HG02840 (cell line): ENCODE results near the gene AFAP1L2.

Experiments
- ATAC-seq: cut with Tn5 transposase; IDR thresholded peaks from one replicate; pipeline ENCODE4 v1.9.1; 2021; ENCODE audit warnings: mild to moderate bottlenecking, moderate library complexity, moderate number of reproducible peaks; ENCODE audit not compliant: unreplicated experiment, low FRiP score

The AFAP1L2 gene

DNA sequence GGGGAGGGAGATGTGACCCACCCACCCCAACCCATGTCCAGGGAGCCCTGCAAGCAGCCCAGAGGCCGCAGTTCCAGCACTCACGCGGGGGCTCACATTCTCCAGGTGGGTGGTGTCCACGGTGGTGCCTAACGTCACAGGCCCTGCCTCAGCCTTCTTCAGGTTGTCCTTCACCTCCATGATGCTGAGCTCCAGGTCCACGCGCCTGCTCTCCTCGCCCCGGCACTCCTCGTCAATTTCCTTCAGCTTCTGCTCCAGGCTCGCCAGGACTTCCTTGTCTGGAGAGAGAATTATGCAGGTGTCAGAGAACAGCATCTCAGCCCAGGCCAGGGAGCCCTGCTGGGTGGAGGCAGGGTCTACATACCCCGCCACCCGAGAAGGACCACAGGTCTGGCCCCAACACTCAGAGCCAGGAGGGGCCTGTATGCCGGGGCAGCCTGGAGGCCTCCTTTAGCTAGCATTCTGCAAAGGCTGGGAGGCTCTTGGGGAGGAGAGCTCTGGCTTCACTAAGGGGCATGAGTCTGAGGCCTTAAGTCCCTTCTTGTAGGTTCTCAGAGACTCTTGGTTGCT lies 107.1 kb downstream of the AFAP1L2 start:
- ATAC-seq = no peak

DNA sequence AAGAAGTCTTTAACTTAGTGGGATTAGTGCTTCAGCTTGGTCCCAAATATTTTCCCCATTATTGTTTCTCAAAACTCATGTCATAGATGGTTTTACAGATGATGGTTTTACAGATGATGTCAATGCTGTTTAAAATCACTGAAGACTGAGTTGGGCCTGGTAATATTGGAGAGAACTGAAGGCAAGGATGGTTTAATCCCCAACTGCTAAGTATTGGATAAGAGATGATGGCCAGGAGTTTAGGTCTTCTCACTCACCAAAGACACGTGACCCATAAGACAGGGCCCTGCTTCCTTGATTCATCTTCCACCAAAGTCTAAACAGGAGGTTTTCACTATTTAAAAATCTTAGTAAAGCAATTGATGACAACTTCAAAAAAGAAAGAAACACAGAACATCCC lies 108.9 kb downstream of the AFAP1L2 start:
- ATAC-seq = no peak

DNA sequence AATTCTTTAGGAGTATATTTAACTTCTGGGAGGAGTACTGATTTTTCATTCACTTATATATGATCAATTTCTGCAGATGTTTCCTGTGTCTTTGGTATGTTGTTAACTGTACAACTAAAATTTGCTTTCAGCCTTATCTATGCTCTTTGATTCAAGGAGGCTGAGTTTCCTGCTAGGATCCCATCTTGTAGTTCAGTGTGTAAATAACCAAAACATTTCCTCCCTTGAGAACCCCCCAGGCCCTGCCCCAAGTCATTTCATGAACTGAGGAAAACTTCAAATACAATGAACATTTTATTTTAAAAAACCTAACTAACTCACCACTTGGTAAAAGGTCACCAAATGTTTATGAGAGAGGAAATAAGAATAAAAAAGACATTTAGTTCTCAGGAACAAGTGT lies 109.8 kb downstream of the AFAP1L2 start:
- no peak for ATAC-seq

DNA sequence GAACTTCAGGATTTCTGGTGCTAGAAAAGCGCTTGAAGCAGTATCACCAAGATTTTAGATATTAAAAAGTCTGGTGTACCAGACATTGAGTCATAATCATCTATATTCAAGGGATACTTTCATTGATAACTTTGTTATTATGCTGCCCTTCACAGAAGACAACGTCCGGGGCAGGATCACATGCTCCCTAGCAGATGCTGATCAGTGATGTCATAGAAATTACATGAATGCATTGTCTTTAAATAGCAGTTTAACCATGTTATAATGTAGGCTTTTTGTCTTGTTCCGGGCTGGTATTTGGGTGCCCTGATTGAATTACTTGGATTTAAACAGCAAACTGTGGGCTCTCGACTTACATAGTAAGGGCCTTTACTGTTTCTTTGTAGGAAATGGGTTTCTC lies 111.2 kb downstream of the AFAP1L2 start:
- ATAC-seq = no peak

DNA sequence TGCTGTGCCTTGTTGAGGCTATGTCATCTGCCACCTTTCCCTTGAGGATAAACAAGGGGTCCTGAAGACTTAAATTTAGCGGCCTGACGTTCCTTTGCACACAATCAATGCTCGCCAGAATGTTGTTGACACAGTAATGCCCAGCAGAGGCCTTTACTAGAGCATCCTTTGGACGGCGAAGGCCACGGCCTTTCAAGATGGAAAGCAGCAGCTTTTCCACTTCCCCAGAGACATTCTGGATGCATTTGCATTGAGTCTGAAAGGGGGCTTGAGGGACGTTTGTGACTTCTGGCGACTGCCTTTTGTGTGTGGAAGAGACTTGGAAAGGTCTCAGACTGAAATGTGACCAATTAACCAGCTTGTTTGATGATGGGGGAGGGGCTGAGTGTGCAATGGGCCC lies 112.8 kb downstream of the AFAP1L2 start:
- no peak for ATAC-seq

DNA sequence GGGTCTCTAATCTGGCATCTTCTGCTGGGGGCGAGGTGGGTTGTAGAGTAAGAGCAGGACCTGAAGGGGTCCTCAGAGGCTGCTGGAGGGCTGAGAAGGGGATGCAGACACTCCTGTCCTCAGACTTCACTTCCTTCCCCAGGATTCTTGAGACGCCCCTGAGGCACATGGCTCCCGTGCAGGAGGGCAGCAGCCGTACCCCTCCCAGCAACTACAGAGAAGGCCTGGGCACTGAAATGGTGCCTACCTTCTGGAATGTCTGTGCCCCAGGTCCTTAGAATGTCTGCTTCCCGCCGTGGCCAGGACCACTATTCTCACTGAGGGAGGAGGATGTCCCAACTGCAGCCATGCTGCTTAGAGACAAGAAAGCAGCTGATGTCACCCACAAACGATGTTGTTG lies 113.2 kb downstream of the AFAP1L2 start:
- ATAC-seq = no peak

DNA sequence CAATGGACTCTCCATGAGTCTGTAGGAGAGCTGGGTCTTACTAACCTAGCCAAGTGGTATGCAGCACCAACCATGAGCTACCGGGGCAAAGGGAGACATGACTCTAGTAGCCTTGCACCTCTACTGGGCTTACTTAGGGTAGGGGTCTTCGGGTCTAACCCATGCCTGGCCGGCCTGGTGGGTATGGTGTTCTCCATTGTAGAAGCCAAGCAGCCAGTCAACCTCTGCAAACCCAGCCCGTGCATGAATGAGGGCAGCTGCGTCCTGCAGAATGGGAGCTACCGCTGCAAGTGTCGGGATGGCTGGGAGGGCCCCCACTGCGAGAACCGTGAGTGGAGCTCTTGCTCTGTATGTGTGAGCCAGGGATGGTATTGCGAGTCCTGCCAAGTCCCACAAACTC lies 114.3 kb downstream of the AFAP1L2 start:
- ATAC-seq = no peak

DNA sequence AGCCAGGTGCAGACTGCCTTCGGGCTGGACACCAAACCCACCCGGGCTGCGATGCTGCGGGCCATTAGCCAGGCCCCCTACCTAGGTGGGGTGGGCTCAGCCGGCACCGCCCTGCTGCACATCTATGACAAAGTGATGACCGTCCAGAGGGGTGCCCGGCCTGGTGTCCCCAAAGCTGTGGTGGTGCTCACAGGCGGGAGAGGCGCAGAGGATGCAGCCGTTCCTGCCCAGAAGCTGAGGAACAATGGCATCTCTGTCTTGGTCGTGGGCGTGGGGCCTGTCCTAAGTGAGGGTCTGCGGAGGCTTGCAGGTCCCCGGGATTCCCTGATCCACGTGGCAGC lies 115.2 kb downstream of the AFAP1L2 start:
- ATAC-seq = no peak

DNA sequence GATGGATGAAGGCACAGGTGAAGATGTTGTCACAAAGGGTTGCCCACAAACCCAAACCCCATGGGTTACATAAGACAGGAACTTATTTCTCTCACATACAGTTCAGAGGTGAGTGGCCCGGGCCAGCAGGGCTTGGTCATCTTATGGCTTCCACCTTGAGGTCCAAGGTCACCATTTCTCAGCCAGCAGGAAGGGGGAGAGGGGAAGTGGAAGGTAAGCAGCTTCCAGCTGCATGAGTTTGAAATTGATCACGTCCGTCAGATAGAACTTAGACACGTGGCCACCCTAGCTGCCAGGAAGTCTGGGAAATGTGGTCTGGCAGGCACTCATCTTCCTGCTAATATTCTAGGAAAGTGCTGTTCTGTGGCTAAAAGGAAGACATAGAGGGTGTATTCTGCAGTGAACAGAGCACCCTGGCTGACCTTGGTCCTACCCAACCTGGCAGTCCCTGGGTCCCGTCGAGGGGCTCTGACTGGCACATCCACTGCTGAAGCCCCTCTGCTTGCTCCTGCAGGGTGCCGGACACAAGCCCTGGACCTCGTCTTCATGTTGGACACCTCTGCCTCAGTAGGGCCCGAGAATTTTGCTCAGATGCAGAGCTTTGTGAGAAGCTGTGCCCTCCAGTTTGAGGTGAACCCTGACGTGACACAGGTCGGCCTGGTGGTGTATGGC lies 115.7 kb downstream of the AFAP1L2 start:
- ATAC-seq = no peak

DNA sequence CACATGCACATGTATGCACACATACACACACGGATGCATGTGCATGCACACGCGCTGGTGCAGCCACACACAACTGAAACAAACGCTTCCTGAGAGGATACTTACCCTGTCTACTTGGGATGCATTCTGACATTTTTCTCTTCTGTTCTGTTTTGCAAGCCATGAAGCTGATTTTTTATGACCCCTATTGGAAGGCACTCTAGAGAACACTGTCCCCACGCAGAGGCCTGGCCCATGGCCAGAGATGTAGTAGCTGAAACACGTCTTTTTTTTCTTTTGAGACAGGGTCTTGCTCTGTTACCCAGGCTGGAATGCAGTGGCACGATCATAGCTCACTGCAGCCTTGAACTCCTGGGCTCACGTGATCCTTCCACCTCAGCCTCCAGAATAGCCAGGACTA lies 117.4 kb downstream of the AFAP1L2 start:
- ATAC-seq = no peak

DNA sequence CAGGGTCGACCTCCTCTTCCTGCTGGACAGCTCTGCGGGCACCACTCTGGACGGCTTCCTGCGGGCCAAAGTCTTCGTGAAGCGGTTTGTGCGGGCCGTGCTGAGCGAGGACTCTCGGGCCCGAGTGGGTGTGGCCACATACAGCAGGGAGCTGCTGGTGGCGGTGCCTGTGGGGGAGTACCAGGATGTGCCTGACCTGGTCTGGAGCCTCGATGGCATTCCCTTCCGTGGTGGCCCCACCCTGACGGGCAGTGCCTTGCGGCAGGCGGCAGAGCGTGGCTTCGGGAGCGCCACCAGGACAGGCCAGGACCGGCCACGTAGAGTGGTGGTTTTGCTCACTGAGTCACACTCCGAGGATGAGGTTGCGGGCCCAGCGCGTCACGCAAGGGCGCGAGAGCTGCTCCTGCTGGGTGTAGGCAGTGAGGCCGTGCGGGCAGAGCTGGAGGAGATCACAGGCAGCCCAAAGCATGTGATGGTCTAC lies 118.3 kb downstream of the AFAP1L2 start:
- ATAC-seq = no peak

DNA sequence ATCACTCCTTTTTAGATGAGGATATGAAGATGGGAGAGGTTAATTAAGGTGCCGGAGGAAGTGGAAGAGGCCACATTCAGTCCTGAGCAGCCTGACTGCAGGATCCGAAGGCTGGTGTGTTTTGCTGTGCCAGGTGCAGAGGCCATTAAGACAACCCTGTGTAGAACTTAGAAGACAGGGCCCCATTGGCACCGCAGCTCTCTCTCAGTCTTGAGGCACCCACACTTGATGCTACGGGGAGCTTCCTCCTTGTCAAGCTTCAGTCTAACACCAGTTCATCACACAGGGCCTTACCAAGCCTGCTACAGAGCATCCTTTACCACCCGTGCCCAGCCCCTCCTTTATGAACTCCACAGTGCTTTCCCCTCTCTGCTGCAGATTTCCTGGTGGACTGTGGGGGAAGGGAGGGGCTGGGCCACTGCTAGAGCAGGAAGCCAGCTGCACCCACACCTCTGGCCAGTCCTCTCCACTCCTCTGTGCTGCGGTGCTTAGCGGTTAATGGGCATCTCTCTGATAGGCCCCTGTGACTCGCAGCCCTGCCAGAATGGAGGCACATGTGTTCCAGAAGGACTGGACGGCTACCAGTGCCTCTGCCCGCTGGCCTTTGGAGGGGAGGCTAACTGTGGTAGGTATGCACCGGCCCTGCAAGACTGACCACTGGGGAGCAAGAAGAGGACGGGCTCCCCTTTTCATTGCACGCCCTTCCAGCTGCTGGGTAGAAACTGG lies 119.8 kb downstream of the AFAP1L2 start:
- ATAC-seq = no peak

DNA sequence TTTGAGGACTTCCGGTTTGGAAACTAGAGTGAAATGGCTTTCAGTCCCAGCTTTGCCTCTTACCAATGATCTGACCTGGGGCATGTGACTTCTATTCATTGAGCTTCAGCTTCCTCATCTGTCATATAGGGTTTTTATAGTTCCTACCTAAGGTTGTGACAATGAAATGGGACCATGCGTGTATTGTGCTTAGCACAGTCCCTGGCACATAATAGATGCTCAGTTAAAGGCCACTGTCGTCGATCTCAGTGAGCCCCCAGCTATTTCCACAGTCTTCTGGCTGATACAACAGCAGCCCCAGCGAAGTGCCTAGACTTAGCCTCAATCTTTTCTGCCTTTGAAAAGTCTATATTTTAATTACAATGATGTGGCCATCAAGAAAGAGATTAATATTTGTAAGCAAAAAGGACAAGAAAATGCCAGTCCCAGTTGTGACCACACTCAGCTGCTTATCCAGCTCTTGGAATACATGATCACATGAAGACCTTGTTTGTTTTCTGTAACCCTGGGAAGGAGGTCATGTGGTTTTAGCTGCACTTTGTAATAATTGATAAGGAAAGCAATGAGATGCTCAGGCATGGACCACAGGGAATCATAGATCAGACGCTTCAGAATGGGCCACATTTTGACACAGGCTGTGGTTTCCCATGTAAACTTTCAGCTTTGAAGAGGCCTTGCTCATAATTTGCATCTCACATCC lies 120.6 kb downstream of the AFAP1L2 start:
- ATAC-seq = no peak

DNA sequence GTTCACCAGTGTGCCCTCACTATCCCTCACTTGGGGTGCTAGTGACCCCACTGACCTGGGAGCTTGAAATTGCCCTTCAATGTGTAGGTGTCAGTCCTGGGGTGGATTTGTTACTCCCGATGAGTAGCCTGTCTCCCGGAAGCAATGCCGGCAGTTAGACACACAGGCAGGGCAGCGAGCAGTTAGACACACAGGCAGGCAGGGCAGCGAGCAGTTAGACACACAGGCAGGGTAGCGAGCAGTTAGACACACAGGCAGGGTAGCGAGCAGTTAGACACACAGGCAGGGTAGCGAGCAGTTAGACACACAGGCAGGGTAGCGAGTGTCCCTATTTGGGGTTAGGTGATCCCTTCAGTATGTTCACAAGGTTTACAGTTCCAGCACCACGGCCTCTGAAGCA lies 121.2 kb downstream of the AFAP1L2 start:
- no peak for ATAC-seq

DNA sequence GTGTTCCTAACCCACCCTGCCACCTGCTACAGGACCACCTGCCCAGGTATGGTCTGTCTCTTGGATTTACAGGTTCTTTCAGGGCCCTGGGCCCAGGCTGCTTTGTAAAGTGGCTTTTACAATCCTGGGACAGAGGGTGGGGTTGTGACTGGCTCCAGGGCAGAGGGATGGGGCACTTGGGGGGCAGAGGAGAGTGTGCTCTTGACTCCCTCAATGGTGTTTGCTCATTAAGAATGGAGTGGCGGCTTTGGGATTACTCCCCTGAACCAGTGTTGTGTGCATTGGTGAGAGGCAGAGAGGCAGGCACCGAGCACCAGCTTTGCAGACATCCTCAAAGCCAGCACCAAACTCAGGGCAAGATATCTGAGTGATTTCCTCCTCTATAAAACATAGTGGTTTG lies 121.8 kb downstream of the AFAP1L2 start:
- ATAC-seq = no peak

DNA sequence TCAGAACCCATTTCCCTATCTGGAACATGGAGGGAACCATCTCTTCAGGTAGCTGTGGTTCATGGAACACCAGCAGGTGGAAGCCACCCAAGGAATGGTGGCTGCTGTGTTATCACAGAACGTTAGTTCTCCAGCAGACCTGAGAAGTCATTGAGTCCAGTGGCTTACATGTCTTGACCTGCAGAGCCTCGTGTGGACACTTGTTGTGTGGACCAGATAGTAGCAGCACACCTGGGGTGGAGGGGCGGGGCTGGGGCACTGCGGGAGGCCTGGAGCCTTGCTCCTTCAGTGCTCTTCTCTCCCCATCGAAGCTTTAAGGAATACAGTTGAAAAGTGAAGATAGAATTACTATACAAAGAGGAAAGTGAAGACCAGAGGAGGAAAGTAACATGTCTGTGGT lies 122.8 kb downstream of the AFAP1L2 start:
- ATAC-seq = no peak

DNA sequence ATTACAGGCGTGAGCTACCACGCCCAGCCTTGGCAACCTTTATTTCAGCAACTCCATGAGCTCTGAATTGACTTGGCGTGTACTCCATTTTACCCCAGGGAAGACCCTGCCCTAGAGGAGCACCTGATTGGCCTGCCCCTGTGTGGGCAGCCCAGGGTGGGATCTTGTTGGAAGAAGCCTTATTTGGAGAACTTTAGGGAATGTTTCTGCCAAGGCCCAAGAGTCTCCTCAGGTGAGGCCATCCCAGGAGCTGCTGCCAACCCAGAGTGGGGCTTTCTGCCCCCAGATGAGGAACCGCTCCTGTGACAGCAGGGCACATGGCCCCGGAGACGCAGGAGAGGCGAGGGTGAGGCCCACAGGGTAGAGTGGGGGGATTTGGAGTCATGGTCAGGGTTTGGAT lies 123.3 kb downstream of the AFAP1L2 start:
- ATAC-seq = no peak

DNA sequence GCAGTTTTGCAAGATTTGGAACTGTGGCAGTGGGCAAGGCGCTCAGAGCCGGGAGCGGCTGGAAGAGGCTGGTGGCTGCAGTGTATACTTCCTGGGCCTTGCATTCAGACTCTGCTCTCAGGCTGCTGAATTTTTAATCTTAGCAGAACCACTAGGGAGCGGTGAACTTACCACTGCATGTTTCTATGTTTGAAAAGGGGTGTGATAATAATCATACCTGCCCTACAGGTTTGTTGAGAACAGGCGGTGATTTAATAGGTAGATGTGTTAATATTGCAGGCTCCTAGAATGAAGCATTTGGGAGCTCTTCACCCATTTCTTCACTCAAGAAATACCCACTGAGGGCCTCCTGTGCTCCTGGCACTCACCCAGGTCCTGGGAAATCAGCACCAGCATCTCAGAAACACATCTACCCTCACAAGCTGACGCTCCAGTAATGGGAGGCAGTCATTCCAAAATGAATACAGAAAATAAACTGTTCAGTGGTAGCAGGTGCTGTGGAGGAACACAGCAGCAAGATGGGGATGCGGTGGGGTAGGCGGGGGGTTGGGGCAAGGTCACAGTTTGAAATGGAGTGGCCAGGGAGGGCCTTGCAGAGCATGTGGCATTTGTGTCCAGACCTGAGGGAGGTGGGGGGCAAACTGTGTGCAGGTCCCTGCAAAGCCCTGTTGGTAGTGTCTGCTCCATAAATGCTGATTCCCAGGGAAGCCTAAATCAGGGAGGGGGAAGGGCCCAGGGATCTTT lies 124.2 kb downstream of the AFAP1L2 start:
- ATAC-seq = no peak

DNA sequence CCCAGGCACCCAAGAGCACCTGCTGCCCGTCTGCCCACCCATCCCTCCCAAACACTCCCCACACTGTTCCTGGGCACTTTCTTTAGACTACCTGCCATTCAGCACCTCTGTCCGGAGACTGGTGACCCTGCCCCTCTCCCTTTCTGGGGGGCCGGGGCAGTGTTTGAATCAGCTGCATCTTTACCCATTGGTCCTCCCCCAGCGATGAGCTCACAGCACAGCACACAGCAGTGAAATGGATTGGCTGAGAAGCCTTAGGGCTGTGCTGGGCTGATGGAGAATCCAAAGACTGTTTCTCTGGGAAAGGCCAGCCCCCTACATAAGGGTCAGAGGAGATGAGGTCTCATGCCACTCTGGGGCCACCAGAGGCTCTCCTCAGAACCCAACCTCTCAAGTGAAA lies 125.0 kb downstream of the AFAP1L2 start:
- ATAC-seq = no peak

DNA sequence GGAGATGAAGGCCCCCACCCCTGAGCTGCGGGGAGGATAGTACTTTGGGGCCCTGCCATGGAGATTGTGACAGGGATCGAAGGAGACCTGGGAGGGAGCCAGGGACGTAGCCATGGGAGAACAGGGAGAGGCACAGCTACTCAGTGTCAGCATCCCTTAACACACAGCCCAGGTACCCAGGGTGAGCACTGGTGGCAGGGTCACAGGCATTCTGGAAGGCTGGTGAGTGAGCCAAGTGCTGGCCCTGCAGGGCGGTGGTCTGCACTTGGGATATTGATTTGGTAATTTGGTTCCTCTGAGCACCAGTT lies 125.5 kb downstream of the AFAP1L2 start:
- ATAC-seq = no peak
